Measurements from ENCODE around the gene EPHX1. TPM values are rescaled to one million over a fixed set of nuclear protein-coding genes. Genes with fewer than 3 reads are reported as not detected.

The EPHX1 gene
- total RNA-seq, 1 donor from 2014 or later, result 1.2 TPM

- H3K9me3 Mint-ChIP-seq, result no peaks in the 10 kb centered on the region
- no peak for TF ChIP-seq CTCF (IDR thresholded peaks at IDR 0.05)
- H3K4me3 Mint-ChIP-seq, result peak overlapping the region; percentile 11
- peaks cover 53% of the 10 kb centered on the region for H3K4me1 Mint-ChIP-seq
- peak overlapping the region; percentile 71 for H3K27ac Mint-ChIP-seq
- ATAC-seq (ENCODE audit: low read depth) (no peak), DNase-seq (no peak)
- H3K36me3 Mint-ChIP-seq (ENCODE audit: low read depth), result peaks cover 25% of the 10 kb centered on the region
- CTCF ChIA-PET, result interaction anchor here (1.4 kb wide), 1 partner anchor 192 kb away, joined by 3 read pairs; no protein-coding TSS in a partner anchor
- POLR2A ChIA-PET, result interaction anchor here (0.6 to 3.9 kb wide), 4 partner anchors 35 to 69 kb away, joined by 4 to 37 read pairs (median 6); partner anchors contain the start of genes SRP9 and TMEM63A
- H3K27me3 Mint-ChIP-seq, result no peaks in the 10 kb centered on the region
- intact Hi-C loops (cut with micrococcal nuclease), result loop anchor here (5.0 kb wide), 3 partner anchors 34 to 294 kb away; partner anchors contain the start of gene EPHX1
Observed at GRCh38 chr1:225846331-225847310, 36.7 kb downstream of the EPHX1 start.

GRCh38 chr1:225847610-225848009 lies 37.7 kb downstream of the EPHX1 start:
- Mint-ChIP-seq H3K27ac (peak overlapping the region; percentile 94), H3K36me3 (ENCODE audit: low read depth) (peaks cover 35% of the 10 kb centered on the region), H3K4me1 (peaks cover 62% of the 10 kb centered on the region), H3K4me3 (peak overlapping the region; percentile 71), H3K9me3 (no peaks in the 10 kb centered on the region), H3K27me3 (no peaks in the 10 kb centered on the region)
- no peak for DNase-seq
- ATAC-seq (ENCODE audit: low read depth), result no peak
- TF ChIP-seq CTCF (IDR thresholded peaks at IDR 0.05), result no peak
- CTCF ChIA-PET, result interaction anchor here (1.6 kb wide), 1 partner anchor 70 kb away, joined by 4 read pairs; the partner anchor contains the start of gene SRP9
- POLR2A ChIA-PET, result interaction anchor here (1.6 to 3.9 kb wide), 3 partner anchors 34 to 77 kb away, joined by 6 to 37 read pairs (median 8); partner anchors contain the start of genes PYCR2, SRP9 and TMEM63A
- intact Hi-C loops (cut with micrococcal nuclease), result loop anchor here (1.0 to 5.0 kb wide), 8 partner anchors 35 to 373 kb away; partner anchors contain the start of genes ENAH, EPHX1, SRP9 and TMEM63A

DNA sequence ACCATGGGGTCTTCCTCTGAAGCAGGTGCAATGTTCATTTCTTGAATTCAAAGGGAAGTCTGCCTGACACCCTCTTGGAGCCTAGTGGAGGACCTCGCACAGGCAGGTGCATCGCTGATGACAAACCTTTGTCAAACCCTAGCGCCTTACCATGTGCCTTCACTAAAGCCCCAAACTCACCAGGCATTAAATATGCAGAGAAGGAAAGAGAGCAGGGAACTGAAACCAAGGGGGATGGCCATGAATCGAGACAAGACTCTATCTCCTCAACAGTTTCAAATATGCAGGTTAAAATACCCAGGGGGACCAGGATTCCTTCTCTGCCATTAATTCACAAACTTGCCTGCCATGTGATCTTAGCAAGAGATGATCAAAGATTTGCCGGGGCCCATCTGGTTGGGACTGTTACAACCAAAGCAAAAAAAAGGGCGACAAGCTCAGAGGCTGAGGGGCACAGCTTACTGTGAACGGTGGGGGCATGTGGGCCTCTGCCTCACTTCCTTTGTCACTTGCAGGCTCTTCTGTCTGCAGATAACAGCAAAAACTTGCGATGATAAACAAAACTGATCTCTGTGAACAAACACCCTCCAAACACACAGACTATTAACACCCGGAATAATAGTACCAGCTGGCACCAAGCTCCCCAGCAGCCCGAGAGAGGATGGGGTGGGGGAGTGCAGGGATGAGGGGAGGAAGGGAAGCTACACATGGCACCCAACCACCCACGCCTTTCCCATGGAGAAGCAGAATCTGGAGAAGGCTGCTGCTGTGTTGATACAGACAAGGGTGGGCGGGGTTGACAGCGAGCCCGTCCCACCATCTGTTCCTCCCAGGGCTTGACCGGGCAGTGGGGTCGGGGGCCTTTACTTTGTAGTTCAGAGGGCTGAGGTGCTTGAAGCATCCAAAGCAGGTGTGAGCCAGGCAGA lies 38.4 kb downstream of the EPHX1 start:
- TF ChIP-seq CTCF (IDR thresholded peaks at IDR 0.05), result no peak
- Mint-ChIP-seq H3K27me3 (no peaks in the 10 kb centered on the region), H3K4me3 (peak overlapping the region; percentile 71), H3K36me3 (ENCODE audit: low read depth) (peaks cover 42% of the 10 kb centered on the region), H3K9me3 (no peaks in the 10 kb centered on the region), H3K27ac (peak overlapping the region; percentile 94), H3K4me1 (peaks cover 69% of the 10 kb centered on the region)
- intact Hi-C loops (cut with micrococcal nuclease), result loop anchor here (1.0 to 5.0 kb wide), 8 partner anchors 34 to 373 kb away; partner anchors contain the start of genes ENAH, EPHX1, SRP9 and TMEM63A
- ATAC-seq (ENCODE audit: low read depth) (peak; percentile 86), DNase-seq (peak; percentile 40)
- POLR2A ChIA-PET, result interaction anchor here (0.6 to 3.9 kb wide), 7 partner anchors 11 to 214 kb away, joined by 3 to 37 read pairs (median 7); partner anchors contain the start of genes H3-3A, PYCR2, SRP9 and TMEM63A
- CTCF ChIA-PET, result interaction anchor here (0.8 to 1.6 kb wide), 2 partner anchors 34 to 71 kb away, joined by 3 to 4 read pairs; partner anchors contain the start of genes SRP9 and TMEM63A

- TF ChIP-seq CTCF (IDR thresholded peaks at IDR 0.05), result no peak
- H3K4me1 Mint-ChIP-seq, result peaks cover 70% of the 10 kb centered on the region
- H3K36me3 Mint-ChIP-seq (ENCODE audit: low read depth), result peaks cover 58% of the 10 kb centered on the region
- no peaks in the 10 kb centered on the region for H3K9me3 Mint-ChIP-seq
- POLR2A ChIA-PET, result interaction anchor here (0.5 to 3.9 kb wide), 3 partner anchors 32 to 259 kb away, joined by 3 to 37 read pairs (median 10); partner anchors contain the start of genes SRP9 and TMEM63A
- intact Hi-C loops (cut with micrococcal nuclease), result loop anchor here (2.0 to 5.0 kb wide), 5 partner anchors 38 to 375 kb away; partner anchors contain the start of genes ENAH and EPHX1
- H3K27ac Mint-ChIP-seq, result peak overlapping the region; percentile 94
- no peak overlapping the region for H3K4me3 Mint-ChIP-seq
- ATAC-seq (ENCODE audit: low read depth) (no peak), DNase-seq (no peak)
- H3K27me3 Mint-ChIP-seq, result no peaks in the 10 kb centered on the region
- CTCF ChIA-PET, result interaction anchor here (0.8 kb wide), 1 partner anchor 375 kb away, joined by 3 read pairs; no protein-coding TSS in a partner anchor
Observed at GRCh38 chr1:225849925-225850324, 40.0 kb downstream of the EPHX1 start.

Measured in activated B cell treated with CpG ODN at 0.5 μM for 24 hours (primary cell).